HG03175 (cell line): ENCODE data around the gene LMX1A.

Source experiments
- ATAC-seq: cut with Tn5 transposase; IDR thresholded peaks from one replicate; pipeline ENCODE4 v1.9.1; 2021; ENCODE audit warnings: mild to moderate bottlenecking, moderate library complexity; ENCODE audit not compliant: unreplicated experiment

LMX1A gene

DNA sequence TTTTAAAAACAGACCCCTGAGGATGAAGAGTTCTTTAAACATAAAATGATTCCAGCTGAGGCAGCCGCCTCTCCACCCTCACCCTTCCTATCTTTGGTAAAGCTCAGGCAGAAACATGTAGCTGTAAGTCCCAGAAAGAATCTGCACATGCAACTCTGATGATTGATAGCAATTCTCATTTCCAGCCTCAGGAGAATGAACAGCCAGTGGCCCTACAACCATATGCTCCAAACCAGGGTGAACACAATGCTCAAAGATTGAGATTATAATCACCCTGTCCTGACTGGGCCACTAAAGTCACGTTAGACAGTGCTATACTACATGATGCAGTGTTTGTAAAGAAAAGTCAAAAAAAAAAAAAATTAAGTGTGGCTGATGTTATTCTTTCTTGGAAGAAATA, 80.2 kb downstream of the LMX1A start:
- ATAC-seq, result no peak

DNA sequence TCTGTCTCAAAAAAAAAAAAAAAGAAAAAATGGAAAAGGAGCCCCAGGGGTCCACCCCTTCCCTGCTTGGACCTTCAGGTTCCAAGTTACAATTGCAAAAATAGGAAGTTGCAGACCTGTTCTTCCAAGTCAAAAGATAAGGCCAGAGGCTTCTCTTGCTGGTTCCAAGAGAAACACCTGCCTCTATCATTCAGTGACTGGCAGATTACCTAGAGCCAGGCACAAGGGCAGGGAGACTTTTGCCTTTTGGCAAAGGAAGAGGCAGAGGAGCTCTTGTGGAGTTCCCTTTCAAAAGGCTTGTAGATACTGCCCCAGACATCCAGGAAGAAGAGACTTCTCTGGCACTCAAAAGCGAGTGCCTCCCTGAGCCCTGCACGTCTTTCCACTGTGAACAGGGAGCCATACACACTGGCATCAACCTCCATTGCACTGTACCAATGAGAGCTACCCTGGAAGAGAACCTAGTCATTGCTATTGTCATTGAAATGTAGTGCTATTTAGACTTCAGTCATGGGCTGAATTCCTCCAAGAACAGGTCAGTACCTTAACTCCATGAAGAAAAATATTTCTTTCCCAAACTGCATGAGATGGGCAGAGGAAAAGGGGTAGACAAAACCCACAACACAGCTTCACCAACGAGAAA, 91.2 kb downstream of the LMX1A start:
- ATAC-seq, result no peak

DNA sequence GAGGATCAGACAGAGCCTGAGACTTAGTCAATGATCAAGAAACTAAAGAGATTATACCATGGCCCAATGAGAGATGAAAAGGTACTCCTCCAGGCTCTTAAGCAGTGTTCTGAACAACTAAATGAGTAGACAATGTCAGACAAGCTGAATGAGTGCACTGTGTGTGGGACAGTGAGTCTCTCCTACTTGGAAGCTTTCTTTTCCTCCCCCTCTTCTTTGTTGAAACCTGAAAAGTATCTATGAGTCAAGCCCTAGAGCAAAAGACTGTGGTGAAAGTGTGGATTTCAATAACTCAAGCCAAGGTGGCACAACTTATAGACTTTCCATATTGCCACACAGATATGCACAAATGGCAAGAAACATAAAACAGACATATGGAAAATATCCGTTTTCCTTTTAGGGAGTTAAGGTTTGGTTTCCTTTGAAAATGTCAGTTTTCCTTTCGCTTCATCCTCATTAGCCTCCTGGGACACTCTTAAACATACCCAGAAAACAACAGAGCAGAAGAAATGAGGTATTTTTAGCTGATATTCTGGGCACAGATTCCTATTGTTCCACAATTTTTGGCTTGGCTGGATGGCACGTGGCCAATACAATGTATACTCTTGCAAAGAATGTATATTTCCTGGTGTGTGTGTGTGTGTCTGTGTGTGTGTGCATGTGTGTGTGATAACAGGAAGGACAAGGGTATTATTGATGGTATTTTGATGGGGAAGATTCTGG, 96.6 kb downstream of the LMX1A start:
- ATAC-seq, result no peak

DNA sequence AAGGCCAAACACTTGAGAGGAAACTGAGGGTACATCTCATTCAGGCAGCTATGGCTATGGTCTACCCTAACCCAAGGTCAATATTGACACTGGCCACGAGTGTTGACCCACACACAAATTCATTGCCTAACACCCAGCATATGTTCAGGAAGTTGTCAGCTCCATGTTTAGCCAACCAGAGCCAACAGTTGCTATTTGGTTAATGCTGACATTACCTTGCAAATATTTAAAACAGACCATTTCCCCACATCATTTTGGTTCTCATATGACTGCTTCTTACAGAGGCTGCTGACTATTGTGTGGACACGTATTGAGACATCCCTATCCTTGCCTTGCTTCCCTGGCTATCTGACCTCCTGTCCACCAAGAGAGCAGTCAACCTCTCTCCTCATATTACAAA, 97.3 kb downstream of the LMX1A start:
- ATAC-seq, result no peak

DNA sequence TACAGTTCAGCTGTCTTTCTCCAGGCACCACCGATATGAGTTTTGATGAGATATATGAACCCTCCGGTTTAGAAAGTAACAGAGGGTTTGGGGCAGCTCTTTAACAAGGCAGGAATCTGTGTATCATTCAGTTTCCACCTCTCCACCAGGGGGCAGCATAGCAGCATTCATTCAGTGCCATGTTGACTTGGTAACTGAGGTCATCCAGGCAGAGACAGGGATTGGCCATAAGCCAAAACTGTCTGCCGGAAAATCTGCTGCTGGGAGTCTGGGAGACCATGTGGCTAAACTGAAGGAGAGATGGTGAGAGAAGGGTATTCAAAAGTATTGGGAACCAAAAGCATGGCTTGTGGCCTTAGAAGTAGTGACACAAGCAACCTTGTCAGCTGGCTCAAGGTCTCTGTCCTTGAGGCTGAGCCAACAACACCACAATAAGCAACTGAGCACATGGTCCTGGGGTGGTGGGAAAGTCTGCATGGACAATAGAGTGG, 98.5 kb downstream of the LMX1A start:
- no peak for ATAC-seq

DNA sequence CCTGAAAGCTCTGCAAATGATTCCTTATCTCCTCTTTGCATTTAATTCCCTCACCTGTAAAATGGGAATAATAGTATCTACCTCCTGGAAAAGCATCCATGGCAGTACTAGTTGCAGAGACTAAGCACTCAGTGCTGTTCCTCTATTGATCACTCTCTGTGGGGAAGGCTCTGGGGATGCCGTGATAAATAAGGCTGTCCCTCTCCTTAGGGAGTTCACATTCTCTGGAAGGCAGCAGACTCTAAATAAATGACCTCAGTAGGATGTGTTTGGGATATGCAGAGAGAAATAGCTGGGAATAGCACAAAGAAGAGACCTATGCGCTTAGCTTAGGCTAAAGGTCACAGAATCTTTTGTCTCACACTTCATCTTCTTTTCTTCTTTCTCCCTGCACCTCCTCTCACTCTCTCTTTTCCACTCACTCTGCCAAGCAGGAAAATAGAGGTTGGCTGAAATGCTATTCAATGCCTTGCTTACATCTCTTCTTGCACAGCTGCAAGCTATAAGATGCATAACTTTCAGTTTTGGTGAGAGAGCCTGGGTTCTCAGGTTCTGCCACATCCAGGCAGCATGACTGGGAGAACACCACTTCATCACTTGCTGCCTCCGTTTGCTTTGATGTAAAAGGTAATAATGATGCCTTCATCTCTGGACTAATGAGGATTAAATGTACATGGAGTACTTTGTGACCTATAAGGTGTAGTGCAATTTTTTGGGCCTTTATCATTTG, 101.5 kb downstream of the LMX1A start:
- no peak for ATAC-seq

GRCh38 chr1:165254376-165254775, 102.1 kb downstream of the LMX1A start:
- no peak for ATAC-seq

DNA sequence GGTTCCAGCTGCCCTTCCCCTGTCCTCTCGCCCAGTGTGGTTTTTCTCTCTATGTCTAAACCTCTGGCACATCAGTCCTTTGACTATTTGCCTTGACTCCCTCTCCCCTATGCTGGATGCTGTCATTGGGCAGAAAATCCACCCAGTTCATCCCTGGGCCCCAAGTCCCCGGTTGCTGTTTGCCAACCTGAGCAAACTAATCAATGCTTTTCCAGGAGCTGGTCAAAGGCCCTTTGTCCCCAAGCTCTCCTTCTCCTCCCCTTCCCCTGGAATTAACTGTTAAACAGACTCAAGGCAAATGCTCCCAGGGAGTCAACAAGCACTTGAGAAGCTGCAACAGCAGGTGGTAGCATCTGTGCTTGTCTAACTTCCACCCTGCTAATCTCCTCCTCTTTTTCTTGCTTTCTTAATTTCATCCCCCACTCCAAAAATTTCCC, 102.7 kb downstream of the LMX1A start:
- no peak for ATAC-seq

GRCh38 chr1:165248969-165249571, 107.4 kb downstream of the LMX1A start:
- ATAC-seq, result no peak

- ATAC-seq, result no peak
Observed at GRCh38 chr1:165241952-165242351, 114.6 kb downstream of the LMX1A start.

DNA sequence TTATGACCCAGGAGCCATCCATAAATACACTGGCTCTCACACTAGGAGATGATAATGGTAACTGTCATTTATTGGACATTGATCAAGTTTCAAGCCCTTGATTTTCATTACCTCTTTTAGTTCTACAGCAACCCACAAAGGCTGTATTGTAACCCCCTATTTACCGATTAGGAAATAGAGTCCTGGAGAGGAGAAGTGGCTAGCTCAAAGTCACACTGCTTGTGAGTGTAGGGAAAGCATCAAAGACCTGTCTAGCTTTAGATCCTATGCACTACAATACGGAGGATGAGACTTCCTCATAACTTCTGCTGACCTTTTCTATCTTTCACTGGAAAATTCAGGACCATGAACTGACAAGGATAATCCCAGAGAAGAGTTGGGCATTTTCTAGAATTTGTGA, 115.2 kb downstream of the LMX1A start:
- ATAC-seq, result no peak

GRCh38 chr1:165240492-165240891, 116.0 kb downstream of the LMX1A start:
- no peak for ATAC-seq

- ATAC-seq, result no peak
Observed at GRCh38 chr1:165239873-165240272, 116.6 kb downstream of the LMX1A start.

DNA sequence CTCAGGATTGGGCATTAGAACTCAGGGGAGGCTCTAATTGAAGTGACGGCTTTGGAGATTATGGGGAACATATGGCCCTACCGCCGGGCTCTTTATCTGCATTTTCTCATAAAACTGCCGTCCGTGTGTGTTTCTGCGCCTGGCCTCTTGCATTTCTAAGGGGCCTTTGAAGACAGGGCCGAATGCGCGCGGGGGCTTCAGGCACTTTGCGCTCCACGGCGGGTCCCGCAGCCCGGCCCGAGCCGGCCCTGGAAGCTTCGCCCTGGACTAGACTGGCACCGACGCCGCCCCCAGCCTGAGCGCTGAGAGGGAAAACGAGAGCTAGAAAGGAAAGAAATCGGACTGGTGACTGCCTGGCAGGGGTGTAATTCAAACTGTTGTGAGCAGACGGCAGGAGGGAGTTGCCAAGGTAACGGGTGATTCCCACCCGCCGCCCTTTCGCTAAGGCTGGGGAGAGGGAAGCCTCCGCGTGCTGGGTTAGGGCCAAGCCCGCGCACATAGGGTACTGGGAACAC, 120.7 kb downstream of the LMX1A start:
- no peak for ATAC-seq

DNA sequence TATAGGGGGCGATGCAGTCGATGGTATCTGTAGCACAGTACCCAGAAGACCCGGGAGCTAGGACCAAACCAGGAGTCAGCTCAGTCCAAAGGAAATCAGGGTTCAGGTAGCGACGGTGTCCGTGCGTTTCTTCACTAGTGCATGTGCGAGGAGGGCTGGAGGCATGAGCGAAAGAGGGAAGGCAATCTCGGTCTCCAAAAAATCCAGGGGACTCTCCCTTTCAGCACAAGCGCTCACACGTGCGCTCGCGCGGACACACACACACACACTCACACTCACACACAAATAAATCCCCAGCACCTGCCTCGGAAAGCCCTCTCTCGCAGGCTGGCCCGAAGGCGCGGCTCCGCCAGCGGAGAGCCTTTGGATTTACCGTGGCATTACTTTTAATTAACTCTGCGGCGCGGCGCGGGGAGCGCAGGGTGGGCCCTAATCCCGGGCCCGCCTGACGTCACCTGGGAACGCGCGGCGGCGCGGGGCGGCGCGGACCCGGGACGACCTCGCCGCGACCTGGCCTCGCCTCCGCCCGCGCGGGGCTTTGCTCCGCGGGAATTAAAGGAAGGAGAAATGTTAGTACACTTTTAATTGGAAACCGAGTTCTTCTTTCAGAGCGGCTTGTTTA, 121.2 kb downstream of the LMX1A start:
- ATAC-seq, result no peak

DNA sequence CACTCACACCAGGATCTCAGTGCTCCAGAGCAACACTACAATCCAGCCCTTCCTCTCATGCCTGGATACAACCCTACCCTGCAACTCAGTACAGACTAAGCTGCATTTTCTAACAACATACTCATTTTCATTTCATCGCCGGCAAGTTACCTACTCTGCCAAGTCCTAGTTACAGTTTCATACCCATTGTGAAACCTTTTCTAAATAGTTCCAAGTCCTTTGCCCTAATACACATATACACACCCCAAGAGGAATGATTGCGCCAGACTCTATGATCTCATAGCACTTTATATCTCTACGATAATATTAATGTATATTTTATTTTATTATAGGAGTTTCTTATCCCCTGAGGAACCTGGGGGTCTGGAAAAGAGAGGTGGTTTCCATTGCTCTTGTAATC, 122.4 kb downstream of the LMX1A start:
- no peak for ATAC-seq

GRCh38 chr1:165228676-165229075, 127.8 kb downstream of the LMX1A start:
- ATAC-seq, result no peak

- no peak for ATAC-seq
Observed at GRCh38 chr1:165228111-165228655, 128.3 kb downstream of the LMX1A start.

GRCh38 chr1:165226326-165226725, 130.2 kb downstream of the LMX1A start:
- ATAC-seq, result no peak

- no peak for ATAC-seq
Observed at GRCh38 chr1:165225650-165226049, 130.9 kb downstream of the LMX1A start.
